H1 (cell line): Measurements from ENCODE around the gene THAP10. TPM values are rescaled to one million over a fixed set of nuclear protein-coding genes. Genes with fewer than 3 reads are reported as not detected.

Experiments used
- CTCF ChIA-PET: fragments of 300-600 bp; sonication (Branson Sonifier 250); formaldehyde crosslinking; loops from one replicate; lab custom pipeline; 2021; ENCODE audit not compliant: partially characterized antibody; lab: Charles Lee
- POLR2A ChIA-PET: fragments of 300-600 bp; sonication (Branson Sonifier 250); formaldehyde crosslinking; loops from one replicate; lab custom pipeline; 2021; ENCODE audit warnings: inconsistent platforms; ENCODE audit not compliant: partially characterized antibody; lab: Charles Lee
- DNase-seq, 2 experiments: peaks; one replicate each; pipeline versions ENCODE4 v3.0.0 to v3.0.0-alpha.2; 2010 to 2022; ENCODE audit warnings: low spot score in 2 of 2, low read depth in 1 of 2, mixed read lengths in 1 of 2
- FAIRE-seq: peaks from 2 replicates; lab custom pipeline; 2011; peaks lifted over from hg19 to GRCh38; lab: Jason Lieb, UNC
- H2AFZ ChIP-seq: 2 replicates; pipeline ENCODE4 v1.8.1; 2012; ENCODE audit warnings: low read length, inconsistent platforms
- H2AK5ac ChIP-seq: 2 replicates; pipeline ENCODE4 v1.6.1; 2013; ENCODE audit warnings: low read depth, low read length
- H2BK120ac ChIP-seq: replicated peaks from 2 replicates; pipeline ENCODE3; 2013; ENCODE audit warnings: low read depth, low read length, inconsistent platforms
- H2BK12ac ChIP-seq: 2 replicates; pipeline ENCODE4 v1.6.1; 2013; ENCODE audit warnings: low read depth, low read length
- H2BK15ac ChIP-seq: 2 replicates; pipeline ENCODE4 v1.6.1; 2013; ENCODE audit warnings: low read length
- H2BK20ac ChIP-seq: 2 replicates; pipeline ENCODE4 v1.6.1; 2013; ENCODE audit warnings: low read length
- H2BK5ac ChIP-seq: 2 replicates; pipeline ENCODE4 v1.6.1; 2013; ENCODE audit warnings: low read depth, low read length
- H3K14ac ChIP-seq: 2 replicates; pipeline ENCODE4 v1.6.1; 2013; ENCODE audit warnings: inconsistent platforms; ENCODE audit not compliant: insufficient read length
- H3K18ac ChIP-seq: 2 replicates; pipeline ENCODE4 v1.6.1; 2013; ENCODE audit warnings: low read length; ENCODE audit errors: extremely low read depth
- H3K23ac ChIP-seq: 2 replicates; pipeline ENCODE4 v1.6.1; 2013; ENCODE audit warnings: inconsistent platforms; ENCODE audit not compliant: insufficient read length
- H3K23me2 ChIP-seq: 2 replicates; pipeline ENCODE4 v1.6.1; 2013; ENCODE audit warnings: low read depth, low read length
- H3K27ac ChIP-seq: 2 replicates; pipeline ENCODE4 v1.6.1; 2011; ENCODE audit warnings: low read depth, low read length, inconsistent platforms
- H3K27me3 ChIP-seq, 4 experiments: replicated peaks in 1 of 4; 1 replicate in 1 of 4; 2 replicates in 3 of 4; pipeline versions ENCODE4 v1.6.1 to v1.8.1; 2011 to 2013; ENCODE audit warnings: low read length in 3 of 4, mild to moderate bottlenecking in 3 of 4, inconsistent platforms in 2 of 4, mixed read lengths in 2 of 4, moderate library complexity in 1 of 4; ENCODE audit not compliant: control insufficient read depth in 3 of 4, insufficient read depth in 3 of 4; ENCODE audit errors: extremely low read depth in 1 of 4
- H3K36me3 ChIP-seq, 4 experiments: 2 replicates each; pipeline versions ENCODE4 v1.6.1 to v1.8.1; 2011 to 2013; ENCODE audit warnings: mild to moderate bottlenecking in 4 of 4, low read length in 3 of 4, moderate library complexity in 2 of 4, control low read depth in 1 of 4, inconsistent platforms in 1 of 4; ENCODE audit not compliant: insufficient read depth in 4 of 4, control insufficient read depth in 2 of 4
- H3K4ac ChIP-seq: replicated peaks from 2 replicates; pipeline ENCODE3; 2013; ENCODE audit warnings: low read length, low read depth, mixed read lengths, inconsistent platforms; ENCODE audit not compliant: insufficient read length
- H3K4me1 ChIP-seq, 4 experiments: replicated peaks in 1 of 4; 1 replicate in 1 of 4; 2 replicates in 3 of 4; pipeline versions ENCODE4 v1.6.1 to v1.8.1; 2011 to 2013; ENCODE audit warnings: low read length in 3 of 4, inconsistent platforms in 2 of 4, mixed read lengths in 1 of 4; ENCODE audit not compliant: insufficient read depth in 4 of 4, control insufficient read depth in 3 of 4
- H3K4me2 ChIP-seq, 2 experiments: 2 replicates each; pipeline versions ENCODE4 v1.6.1 to v1.8.1; 2011 to 2013; ENCODE audit warnings: low read depth in 2 of 2, low read length in 2 of 2, control low read depth in 1 of 2, inconsistent platforms in 1 of 2, mild to moderate bottlenecking in 1 of 2; ENCODE audit not compliant: insufficient read depth in 1 of 2
- H3K4me3 ChIP-seq, 4 experiments: fragments of 200-600, 300-600 bp in 1 of 4; sonication (generic), shearing (Covaris generic), sonication (Bioruptor Twin) in 1 of 4; 2 replicates each; pipeline versions ENCODE4 v1.5.1 to v1.8.1; 2011 to 2016; ENCODE audit warnings: low read length in 4 of 4, low read depth in 3 of 4, control low read depth in 2 of 4, inconsistent platforms in 2 of 4, mild to moderate bottlenecking in 2 of 4, mixed read lengths in 1 of 4, moderate library complexity in 1 of 4; ENCODE audit not compliant: insufficient read depth in 2 of 4; ENCODE audit errors: extremely low read depth in 1 of 4
- H3K56ac ChIP-seq: replicated peaks from 2 replicates; pipeline ENCODE3; 2013; ENCODE audit warnings: low read depth, mild to moderate bottlenecking, mixed read lengths, low read length, inconsistent platforms; ENCODE audit not compliant: insufficient read length
- H3K79me1 ChIP-seq: 2 replicates; pipeline ENCODE4 v1.6.1; 2013; ENCODE audit warnings: low read depth, low read length, control low read depth
- H3K79me2 ChIP-seq, 2 experiments: 2 replicates each; pipeline versions ENCODE4 v1.6.1 to v1.8.1; 2012 to 2013; ENCODE audit warnings: low read length in 2 of 2, mild to moderate bottlenecking in 2 of 2, inconsistent platforms in 1 of 2; ENCODE audit not compliant: insufficient read depth in 2 of 2, control insufficient read depth in 1 of 2
- H3K9ac ChIP-seq, 4 experiments: replicated peaks in 1 of 4; 1 replicate in 1 of 4; 2 replicates in 3 of 4; pipeline versions ENCODE4 v1.6.1 to v1.8.1; 2011 to 2013; ENCODE audit warnings: low read depth in 3 of 4, low read length in 3 of 4, control low read depth in 2 of 4, mild to moderate bottlenecking in 2 of 4, moderate library complexity in 2 of 4, inconsistent platforms in 1 of 4; ENCODE audit errors: extremely low read depth in 1 of 4
- H3K9me3 ChIP-seq, 2 experiments: 2 replicates each; pipeline versions ENCODE4 v1.6.1 to v1.8.1; 2012 to 2013; ENCODE audit warnings: mild to moderate bottlenecking in 2 of 2, moderate library complexity in 2 of 2, control low read depth in 1 of 2, inconsistent platforms in 1 of 2, low read depth in 1 of 2, low read length in 1 of 2, mixed read lengths in 1 of 2; ENCODE audit not compliant: insufficient read depth in 2 of 2
- H4K20me1 ChIP-seq, 2 experiments: replicated peaks in 1 of 2; 2 replicates each; pipeline versions ENCODE3 to v1.8.1; 2011 to 2013; ENCODE audit warnings: inconsistent platforms in 2 of 2, low read length in 2 of 2, mild to moderate bottlenecking in 1 of 2; ENCODE audit not compliant: insufficient read depth in 2 of 2, control insufficient read depth in 1 of 2
- H4K5ac ChIP-seq: 2 replicates; pipeline ENCODE4 v1.6.1; 2013; ENCODE audit warnings: low read length, low read depth, mixed read lengths, inconsistent platforms; ENCODE audit not compliant: insufficient read length
- H4K8ac ChIP-seq: 2 replicates; pipeline ENCODE4 v1.8.0; 2013; ENCODE audit warnings: mild to moderate bottlenecking, moderate library complexity, low read length, inconsistent platforms; ENCODE audit not compliant: insufficient read depth; ENCODE audit errors: extremely low read depth
- H4K91ac ChIP-seq: replicated peaks from 2 replicates; pipeline ENCODE3; 2013; ENCODE audit warnings: low read length, mixed read lengths, inconsistent platforms; ENCODE audit not compliant: insufficient read length
- CHD1 ChIP-seq: IDR thresholded peaks from 2 replicates; pipeline ENCODE4 v1.6.1; 2012; ENCODE audit warnings: low read depth, low read length, improper control_type of control experiment
- EGR1 ChIP-seq: IDR thresholded peaks from 2 replicates; pipeline ENCODE4 v1.6.1; 2011; ENCODE audit warnings: low read depth, low read length, borderline replicate concordance
- EP300 ChIP-seq, 2 experiments: IDR thresholded peaks; 1 replicate in 1 of 2; 2 replicates in 1 of 2; pipeline ENCODE4 v1.6.1; 2011 to 2012; ENCODE audit warnings: low read depth in 2 of 2, low read length in 2 of 2, mild to moderate bottlenecking in 2 of 2, borderline replicate concordance in 1 of 2, inconsistent platforms in 1 of 2, moderate library complexity in 1 of 2
- JUND ChIP-seq: IDR thresholded peaks from 2 replicates; pipeline ENCODE4 v1.6.1; 2011; ENCODE audit warnings: mild to moderate bottlenecking, improper control_type of control experiment, low read length
- KDM4A ChIP-seq: IDR thresholded peaks from one replicate; pipeline ENCODE4 v1.7.1; 2012; ENCODE audit warnings: low read depth, mild to moderate bottlenecking, moderate library complexity, low read length, inconsistent platforms; ENCODE audit not compliant: severe bottlenecking
- RNF2 ChIP-seq: fragments of 200-900, 300-1000 bp; sonication (generic); IDR thresholded peaks from 2 replicates; pipeline ENCODE4 v1.7.1; 2016; ENCODE audit warnings: borderline replicate concordance, low read depth, mild to moderate bottlenecking, antibody characterized with exemption, low read length; ENCODE audit not compliant: poor library complexity, severe bottlenecking; ENCODE audit errors: missing control alignments
- RXRA ChIP-seq: IDR thresholded peaks from 2 replicates; pipeline ENCODE4 v1.6.1; 2011; ENCODE audit warnings: low read depth, mild to moderate bottlenecking, low read length, moderate library complexity; ENCODE audit not compliant: insufficient read depth
- SRF ChIP-seq: IDR thresholded peaks from 2 replicates; pipeline ENCODE4 v1.6.1; 2011; ENCODE audit warnings: mild to moderate bottlenecking, low read depth, low read length, moderate library complexity
- SUZ12 ChIP-seq: fragments of 200-600 bp; sonication (generic); IDR thresholded peaks from 2 replicates; pipeline ENCODE4 v1.6.1; 2012; ENCODE audit warnings: mild to moderate bottlenecking, inconsistent platforms, low read length, moderate library complexity, mixed read lengths
- WGBS, 2 experiments: shearing (Covaris generic) in 1 of 2; methylation state at CpG; one replicate each; pipeline versions ENCODE4 v1.1.6 to v1.1.7; 2013 to 2015; ENCODE audit warnings: low lambda C conversion rate in 2 of 2, mixed read lengths in 2 of 2, inconsistent platforms in 1 of 2, low coverage in 1 of 2, missing lambda C conversion rate in 1 of 2; ENCODE audit not compliant: insufficient replicate concordance in 2 of 2, insufficient coverage in 1 of 2, insufficient read length in 1 of 2; ENCODE audit errors: extremely low coverage in 1 of 2, missing lambda C conversion rate in 1 of 2; 5-methylcytosine and 5-hydroxymethylcytosine counted together
- polyA plus RNA-seq, 7 experiments: library from polyadenylated mRNA; depleted of rRNA in 3 of 7; stranded (reverse) in 5 of 7; unstranded in 2 of 7; fragments of >200 nt in 5 of 7; fragments of 200-250 nt in 2 of 7; gene quantifications; 1 replicate in 5 of 7; 2 replicates in 1 of 7; 4 replicates in 1 of 7; pipeline versions ENCODE4 v1.2.1 to v1.2.3, GENCODE V29; 2011 to 2013; ENCODE audit warnings: missing spikeins in 2 of 7, mixed read lengths in 2 of 7
- total RNA-seq: library from RNA; stranded (reverse); fragmentation: NEBNext Ultra II Directional; extraction: Animal tissue kit (Norgen Biotek cat#: 25700); gene quantifications from 2 replicates; pipeline ENCODE4 v1.2.1, GENCODE V29; 2021
- TF ChIP-seq, protein P1 (sequence below), 3 experiments: IDR thresholded peaks; 1 replicate in 2 of 3; 2 replicates in 1 of 3; pipeline versions ENCODE4 v1.5.1 to v1.6.1; 2011; ENCODE audit warnings: low read length in 3 of 3, mild to moderate bottlenecking in 3 of 3, inconsistent platforms in 2 of 3, low read depth in 1 of 3, moderate library complexity in 1 of 3; ENCODE audit not compliant: insufficient read depth in 1 of 3; ENCODE audit errors: control extremely low read depth in 1 of 3

The THAP10 gene
- total and polyA plus RNA-seq, 2 of the 8 experiments (the other 6 are each of a cell fraction or from before 2014, with no cell fraction given), result 2.8 to 4.5 TPM

DNA sequence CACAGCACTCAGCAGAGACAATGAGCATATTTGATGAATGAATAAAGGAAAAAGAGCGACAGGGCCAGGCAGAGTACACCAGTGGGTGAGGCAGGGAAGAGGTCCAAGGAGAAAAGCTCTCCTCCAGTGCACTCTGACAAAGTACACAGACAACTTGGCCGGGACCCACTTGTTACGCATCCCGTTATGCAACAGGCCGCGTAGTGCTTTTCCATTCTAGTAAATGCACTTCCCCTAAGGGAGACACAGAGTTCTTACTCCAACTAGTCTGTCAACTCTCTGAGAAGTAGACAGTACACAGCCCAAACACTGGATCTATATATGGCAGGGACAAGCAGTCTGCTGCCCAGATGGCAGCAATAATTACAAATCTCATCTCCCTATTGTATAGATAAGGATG lies 56.8 kb downstream of the THAP10 start:
- Histone ChIP-seq H2BK15ac (no peak overlapping the region), H3K14ac (no peak overlapping the region)
- POLR2A ChIA-PET, result no interaction called here
- TF ChIP-seq, protein P1, sequence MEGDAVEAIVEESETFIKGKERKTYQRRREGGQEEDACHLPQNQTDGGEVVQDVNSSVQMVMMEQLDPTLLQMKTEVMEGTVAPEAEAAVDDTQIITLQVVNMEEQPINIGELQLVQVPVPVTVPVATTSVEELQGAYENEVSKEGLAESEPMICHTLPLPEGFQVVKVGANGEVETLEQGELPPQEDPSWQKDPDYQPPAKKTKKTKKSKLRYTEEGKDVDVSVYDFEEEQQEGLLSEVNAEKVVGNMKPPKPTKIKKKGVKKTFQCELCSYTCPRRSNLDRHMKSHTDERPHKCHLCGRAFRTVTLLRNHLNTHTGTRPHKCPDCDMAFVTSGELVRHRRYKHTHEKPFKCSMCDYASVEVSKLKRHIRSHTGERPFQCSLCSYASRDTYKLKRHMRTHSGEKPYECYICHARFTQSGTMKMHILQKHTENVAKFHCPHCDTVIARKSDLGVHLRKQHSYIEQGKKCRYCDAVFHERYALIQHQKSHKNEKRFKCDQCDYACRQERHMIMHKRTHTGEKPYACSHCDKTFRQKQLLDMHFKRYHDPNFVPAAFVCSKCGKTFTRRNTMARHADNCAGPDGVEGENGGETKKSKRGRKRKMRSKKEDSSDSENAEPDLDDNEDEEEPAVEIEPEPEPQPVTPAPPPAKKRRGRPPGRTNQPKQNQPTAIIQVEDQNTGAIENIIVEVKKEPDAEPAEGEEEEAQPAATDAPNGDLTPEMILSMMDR (IDR thresholded peaks at IDR 0.05; ENCODE audit: control extremely low read depth in 1 of 3, insufficient read depth in 1 of 3, low read depth in 1 of 3, low read length in 3 of 3), result no peak
- TF ChIP-seq EGR1 (no peak), RXRA (no peak), SRF (no peak), RNF2 (no peak), EP300 (IDR thresholded peaks at IDR 0.05; ENCODE audit: borderline replicate concordance in 1 of 2, low read depth in 2 of 2, low read length in 2 of 2) (no peak), KDM4A (no peak), JUND (no peak), SUZ12 (no peak), CHD1 (no peak)

More for the DNA sequence above, 56.8 kb downstream of the THAP10 start:
- CTCF ChIA-PET, result interaction anchor here (0.8 to 1.2 kb wide), 2 partner anchors 17 to 39 kb away, joined by 3 read pairs; no protein-coding TSS in a partner anchor
- H3K4me1 ChIP-seq, result peaks cover 0 to 8% (median 7%) of the 10 kb centered on the region in 4 experiments; a peak in 6 of 7 replicates
- H3K9me3 ChIP-seq, result no peaks in the 10 kb centered on the region
- H3K4me3 ChIP-seq, result no peak overlapping the region
- H2BK20ac ChIP-seq, result no peak overlapping the region
- H3K27ac ChIP-seq, result no peak overlapping the region
- H3K36me3 ChIP-seq, result peaks cover 0 to 25% (median 7%) of the 10 kb centered on the region in 4 experiments; a peak in 6 of 8 replicates
- H3K4me2 ChIP-seq, result no peak overlapping the region
- no peak overlapping the region for H2AFZ ChIP-seq
- no peak overlapping the region for H3K56ac ChIP-seq
- no peaks in the 10 kb centered on the region for H3K79me1 ChIP-seq
- no peak for DNase-seq
- no peaks in the 10 kb centered on the region for H3K79me2 ChIP-seq
- H2BK12ac ChIP-seq, result no peak overlapping the region
- H2BK120ac ChIP-seq, result no peak overlapping the region
- no peak for FAIRE-seq
- no peak overlapping the region for H3K18ac ChIP-seq
- no peak overlapping the region for H3K4ac ChIP-seq
- no peak overlapping the region for H3K9ac ChIP-seq
- H4K91ac ChIP-seq, result no peak overlapping the region
- no peak overlapping the region for H4K8ac ChIP-seq
- peaks cover 0 to 1% of the 10 kb centered on the region in 2 experiments for H4K20me1 ChIP-seq
- H2AK5ac ChIP-seq, result no peak overlapping the region
- no peak overlapping the region for H4K5ac ChIP-seq
- 96% methylated on average over 6 of the region's 6 CpGs; no CpG with 5 or more reads in 1 of the 2 experiments for WGBS, 2 experiments
- no peaks in the 10 kb centered on the region for H3K23me2 ChIP-seq
- no peaks in the 10 kb centered on the region for H3K27me3 ChIP-seq
- H2BK5ac ChIP-seq, result no peak overlapping the region
- H3K23ac ChIP-seq, result no peak overlapping the region
